ENCODE data around the gene TMEM131L. TPM values are rescaled to one million over a fixed set of nuclear protein-coding genes. Genes with fewer than 3 reads are reported as not detected.
A peak's percentile ranks its signal among the peaks of the same experiment; 100 is the strongest.

The TMEM131L gene
- total and polyA plus RNA-seq, 7 donors: 0.60 to 27.2 (median 12.1) TPM

DNA sequence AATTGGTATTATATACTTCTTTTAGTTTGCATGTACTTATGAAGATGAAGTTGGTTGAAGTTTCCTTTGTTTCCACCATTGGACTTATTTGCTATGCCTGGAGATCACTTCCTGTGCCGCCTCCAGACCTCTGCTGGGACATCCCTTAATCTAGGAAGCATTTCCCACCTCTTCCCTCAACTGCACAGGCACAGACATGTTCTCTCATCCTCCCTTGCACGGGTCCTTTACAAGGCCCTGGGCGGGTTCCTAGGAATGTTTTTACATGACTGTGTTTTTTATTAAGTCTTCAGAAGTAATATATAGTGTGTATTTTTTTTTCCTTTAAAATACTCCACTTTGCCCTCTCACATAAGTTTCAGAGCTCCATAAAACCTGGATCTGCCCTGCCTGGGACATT lies 51.0 kb downstream of the TMEM131L start:
- Histone ChIP-seq H3K4me1 (peaks cover 0 to 31% (median 27%) of the 10 kb centered on the region in 4 donors), H3K9me3 (no peaks in the 10 kb centered on the region), H3K27me3 (no peaks in the 10 kb centered on the region), H3K4me3 (no peak overlapping the region), H3K27ac (peak overlapping the region in 1 of 4 donors; percentile 54), H3K36me3 (no peaks in the 10 kb centered on the region)
- intact Hi-C loops (cut with DNase I): no loop called here
- DNase-seq: no peak
- WGBS, 2 donors: 89 to 92% methylated on average over 3 of the region's 3 CpGs
- no peak for TF ChIP-seq EP300 (IDR thresholded peaks at IDR 0.05)
- no peak for TF ChIP-seq POLR2A (IDR thresholded peaks at IDR 0.05)
- no peak for TF ChIP-seq CTCF (IDR thresholded peaks at IDR 0.05)
- no peak for TF ChIP-seq POLR2AphosphoS5 (IDR thresholded peaks at IDR 0.05)

DNA sequence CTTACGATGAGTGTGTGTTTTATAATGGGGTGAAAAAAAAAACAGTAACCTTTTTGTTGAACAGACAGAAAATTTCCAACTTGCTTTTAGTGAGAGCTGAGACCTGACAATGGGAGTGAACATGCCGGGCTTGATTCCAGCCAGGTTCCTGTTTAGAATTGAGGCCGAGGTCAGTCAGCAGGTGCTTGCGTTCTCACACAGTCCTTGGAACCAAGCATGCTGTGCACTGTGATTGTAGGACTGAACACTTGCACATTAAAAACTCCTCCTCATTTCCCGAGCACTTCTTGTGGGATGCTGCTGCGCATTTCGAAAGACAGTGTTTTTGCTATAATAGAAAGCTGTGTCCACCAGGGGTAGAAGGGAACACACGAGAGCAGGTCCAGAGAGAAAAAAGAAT lies 51.8 kb downstream of the TMEM131L start:
- TF ChIP-seq EP300 (IDR thresholded peaks at IDR 0.05): no peak
- no peak for TF ChIP-seq POLR2A (IDR thresholded peaks at IDR 0.05)
- no peak for TF ChIP-seq POLR2AphosphoS5 (IDR thresholded peaks at IDR 0.05)
- Histone ChIP-seq H3K36me3 (no peaks in the 10 kb centered on the region), H3K4me3 (no peak overlapping the region), H3K9me3 (no peaks in the 10 kb centered on the region), H3K4me1 (peaks cover 0 to 30% (median 25%) of the 10 kb centered on the region in 4 donors), H3K27me3 (no peaks in the 10 kb centered on the region), H3K27ac (peak overlapping the region in 1 of 4 donors; percentile 54)
- DNase-seq: no peak
- 66 to 77% methylated on average over 8 of the region's 8 CpGs for WGBS, 2 donors
- intact Hi-C loops (cut with DNase I): no loop called here

GRCh38 chr4:153518637-153519389 lies 52.7 kb downstream of the TMEM131L start:
- Histone ChIP-seq H3K27ac (peak overlapping the region in 1 of 4 donors; percentile 54), H3K4me1 (peaks cover 0 to 30% (median 24%) of the 10 kb centered on the region in 4 donors), H3K9me3 (no peaks in the 10 kb centered on the region), H3K27me3 (no peaks in the 10 kb centered on the region), H3K4me3 (no peak overlapping the region), H3K36me3 (no peaks in the 10 kb centered on the region)
- TF ChIP-seq CTCF (IDR thresholded peaks at IDR 0.05): no peak
- TF ChIP-seq EP300 (IDR thresholded peaks at IDR 0.05): no peak
- no peak for TF ChIP-seq POLR2A (IDR thresholded peaks at IDR 0.05)
- no peak for TF ChIP-seq POLR2AphosphoS5 (IDR thresholded peaks at IDR 0.05)
- intact Hi-C loops (cut with DNase I): no loop called here
- no peak for DNase-seq
- WGBS, 2 donors: 41 to 56% methylated on average over 10 of the region's 10 CpGs

GRCh38 chr4:153519687-153520086 lies 53.5 kb downstream of the TMEM131L start:
- H3K36me3 ChIP-seq: no peaks in the 10 kb centered on the region
- WGBS, 2 donors: 45 to 48% methylated on average over 1 of the region's 1 CpG
- no peak for DNase-seq
- no peaks in the 10 kb centered on the region for H3K27me3 ChIP-seq
- H3K9me3 ChIP-seq: no peaks in the 10 kb centered on the region
- TF ChIP-seq CTCF (IDR thresholded peaks at IDR 0.05) (no peak), POLR2A (IDR thresholded peaks at IDR 0.05) (no peak)
- H3K27ac ChIP-seq: peak overlapping the region in 1 of 4 donors; percentile 54
- H3K4me3 ChIP-seq: no peak overlapping the region
- intact Hi-C loops (cut with DNase I): no loop called here
- H3K4me1 ChIP-seq: peaks cover 0 to 32% (median 27%) of the 10 kb centered on the region in 4 donors

- no peaks in the 10 kb centered on the region for H3K9me3 ChIP-seq
- H3K27me3 ChIP-seq: no peaks in the 10 kb centered on the region
- peaks cover 0 to 35% (median 28%) of the 10 kb centered on the region in 4 donors for H3K4me1 ChIP-seq
- H3K27ac ChIP-seq: no peak overlapping the region
- H3K4me3 ChIP-seq: no peak overlapping the region
- no peak for DNase-seq
- intact Hi-C loops (cut with DNase I): no loop called here
- no peak for TF ChIP-seq EP300 (IDR thresholded peaks at IDR 0.05)
- no peak for TF ChIP-seq POLR2AphosphoS5 (IDR thresholded peaks at IDR 0.05)
- TF ChIP-seq CTCF (IDR thresholded peaks at IDR 0.05): no peak
- no peak for TF ChIP-seq POLR2A (IDR thresholded peaks at IDR 0.05)
- 78 to 85% methylated on average over 4 of the region's 4 CpGs for WGBS, 2 donors
- H3K36me3 ChIP-seq: no peaks in the 10 kb centered on the region
These were observed 54.1 kb downstream of the TMEM131L start for GRCh38 chr4:153520227-153520626.
